ENCODE measurements around the gene B3GAT1.
A peak's percentile ranks its signal among the peaks of the same experiment; 100 is the strongest.

Gene B3GAT1

DNA sequence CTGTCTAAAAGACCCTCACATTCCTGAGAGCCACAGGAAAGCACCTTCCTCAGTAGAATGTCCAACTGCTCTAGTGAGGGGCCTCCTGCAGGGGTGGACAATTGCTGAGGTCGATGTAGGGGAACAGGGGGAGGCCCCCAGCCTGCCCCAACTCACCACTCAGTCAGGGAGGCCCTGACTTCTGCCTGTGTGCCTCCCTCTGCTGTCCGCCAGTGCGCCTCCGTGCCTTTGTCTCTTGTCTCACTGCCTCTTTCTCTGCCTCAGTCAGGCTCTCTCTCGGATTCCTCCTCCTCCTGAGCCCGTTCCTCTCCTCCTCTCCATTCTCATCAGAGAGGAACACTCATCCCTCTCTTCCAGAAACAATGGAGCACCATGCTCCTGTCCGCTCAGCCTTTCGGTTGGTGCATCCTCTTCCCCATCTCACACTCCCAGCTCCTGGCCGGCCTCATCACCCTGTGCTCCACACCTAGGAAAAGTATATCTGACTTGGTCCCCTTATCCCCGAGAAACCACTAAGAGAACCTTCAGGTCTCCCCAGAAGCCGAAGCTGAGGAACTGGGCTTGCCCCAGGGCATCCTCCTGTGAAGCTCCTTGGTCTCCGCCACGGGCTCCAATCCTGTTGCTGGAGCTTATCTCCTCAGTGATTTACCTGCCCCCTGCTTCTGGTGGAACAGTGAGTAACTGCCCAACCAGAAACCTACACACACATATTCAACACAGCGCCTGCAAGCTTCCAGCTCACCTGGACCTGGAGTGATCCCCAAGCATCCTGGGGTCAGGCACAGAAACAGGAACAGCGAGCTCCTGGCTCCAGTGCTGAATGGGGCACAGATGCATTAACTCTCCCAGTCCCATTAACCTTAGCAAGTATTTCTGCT is 2.3 kb downstream of the B3GAT1 start:
- peak; percentile 52 for DNase-seq (ENCODE audit: low spot score)

DNA sequence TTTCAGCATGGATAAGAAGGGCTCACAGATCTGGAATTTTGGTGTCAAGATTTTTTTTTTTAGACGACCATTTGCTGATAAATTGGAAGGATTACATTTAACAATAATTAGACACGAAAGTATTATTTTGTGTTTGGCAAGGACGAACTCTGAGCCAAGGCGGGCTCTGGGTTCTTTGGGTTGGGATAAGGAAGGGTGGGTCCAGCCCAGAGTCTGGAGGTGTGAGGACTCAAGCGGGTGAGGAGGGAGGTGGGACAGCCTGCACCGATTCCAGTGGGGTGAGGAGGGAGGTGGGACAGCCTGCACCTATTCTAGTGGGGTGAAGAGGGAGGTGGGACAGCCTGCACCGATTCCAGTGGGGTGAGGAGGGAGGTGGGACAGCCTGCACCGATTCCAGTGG is 4.1 kb downstream of the B3GAT1 start:
- DNase-seq (ENCODE audit: low spot score), result no peak

DNA sequence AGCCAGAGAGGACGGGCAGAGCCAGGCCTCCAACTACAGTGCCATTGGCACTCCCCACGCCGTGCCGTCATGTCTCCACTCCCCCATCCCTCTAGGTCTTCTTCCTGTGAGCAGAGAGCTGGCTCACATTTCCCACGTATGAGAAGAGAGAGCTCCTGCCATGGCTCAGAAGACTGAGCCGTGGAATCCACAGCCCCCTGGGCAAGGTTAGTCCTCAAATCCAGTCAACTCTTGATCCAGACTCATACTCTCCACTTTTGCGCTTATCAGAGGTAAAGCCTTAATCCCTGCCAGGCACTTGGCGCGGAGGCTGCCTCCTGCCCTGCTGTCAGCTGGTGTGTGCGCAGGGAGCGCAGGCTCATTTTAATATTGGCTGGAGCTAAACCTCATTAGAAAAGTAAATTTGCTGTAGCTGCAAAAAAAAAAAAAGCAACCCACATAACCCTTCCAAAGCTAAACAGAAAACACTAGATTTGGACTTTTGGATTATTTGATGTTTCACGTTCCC is 4.7 kb downstream of the B3GAT1 start:
- peak; percentile 33 for DNase-seq (ENCODE audit: low spot score)

DNA sequence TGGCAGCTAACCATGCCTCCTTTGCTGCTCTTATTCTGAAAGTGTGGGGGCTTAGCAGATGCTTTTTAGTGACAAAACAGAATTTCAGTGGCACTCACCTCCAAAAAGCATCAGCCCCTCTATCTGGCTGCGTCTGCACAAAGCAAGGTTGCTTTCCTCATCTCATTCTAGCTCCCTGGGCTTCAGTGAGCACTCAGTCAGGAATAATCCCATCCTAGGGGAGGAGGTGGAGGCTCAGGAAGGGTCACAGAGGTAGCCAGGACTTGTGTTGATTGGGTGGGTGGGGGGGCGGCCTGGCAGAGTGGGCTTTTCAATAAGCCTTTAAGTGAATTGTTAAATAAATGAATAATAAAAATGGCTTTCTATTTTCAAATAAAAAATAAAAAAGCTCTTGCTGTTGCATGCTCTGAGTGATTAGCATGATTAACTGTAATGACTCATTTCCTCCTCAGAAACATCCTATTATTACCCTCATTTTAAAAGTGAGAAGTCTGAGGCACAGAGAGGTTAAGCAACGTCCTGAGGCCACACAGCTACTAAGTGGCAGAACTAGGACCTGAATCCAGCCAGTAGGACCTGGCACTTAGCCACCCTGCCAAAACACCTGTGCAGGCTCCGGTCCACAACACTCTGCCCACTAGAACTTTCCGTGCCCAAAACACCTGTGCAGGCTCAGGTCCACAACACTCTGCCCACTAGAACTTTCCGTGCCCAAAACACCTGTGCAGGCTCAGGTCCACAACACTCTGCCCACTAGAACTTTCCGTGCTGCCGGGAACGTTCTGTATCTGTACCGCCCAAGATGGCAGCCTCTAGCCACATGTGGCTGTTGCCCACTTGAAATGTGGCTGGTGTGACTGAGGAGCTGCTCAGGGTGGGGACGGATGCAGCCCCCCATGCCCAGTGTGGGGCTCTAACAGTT is 5.5 kb downstream of the B3GAT1 start:
- no peak for DNase-seq (ENCODE audit: low spot score)

DNA sequence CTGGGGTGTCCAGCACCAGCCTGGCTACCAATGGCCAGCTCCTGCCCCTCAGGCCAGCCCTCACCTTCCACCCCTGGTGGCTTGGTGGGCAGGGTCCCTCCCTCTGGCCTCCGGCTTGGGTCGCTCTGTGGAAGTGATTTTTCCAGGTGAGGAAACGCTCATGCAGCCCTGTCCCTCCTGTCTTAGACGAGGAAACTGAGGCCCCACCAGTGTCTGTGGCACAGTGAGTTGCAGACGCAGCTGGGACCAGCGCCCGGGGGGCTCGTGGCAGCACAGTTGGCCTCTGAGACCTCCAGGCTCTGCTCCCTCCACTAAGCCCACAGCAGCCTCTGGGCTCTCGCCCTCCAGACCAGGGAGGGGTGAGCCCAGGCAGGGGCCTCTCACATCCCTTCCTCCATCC is 6.2 kb downstream of the B3GAT1 start:
- no peak for DNase-seq (ENCODE audit: low spot score)

DNA sequence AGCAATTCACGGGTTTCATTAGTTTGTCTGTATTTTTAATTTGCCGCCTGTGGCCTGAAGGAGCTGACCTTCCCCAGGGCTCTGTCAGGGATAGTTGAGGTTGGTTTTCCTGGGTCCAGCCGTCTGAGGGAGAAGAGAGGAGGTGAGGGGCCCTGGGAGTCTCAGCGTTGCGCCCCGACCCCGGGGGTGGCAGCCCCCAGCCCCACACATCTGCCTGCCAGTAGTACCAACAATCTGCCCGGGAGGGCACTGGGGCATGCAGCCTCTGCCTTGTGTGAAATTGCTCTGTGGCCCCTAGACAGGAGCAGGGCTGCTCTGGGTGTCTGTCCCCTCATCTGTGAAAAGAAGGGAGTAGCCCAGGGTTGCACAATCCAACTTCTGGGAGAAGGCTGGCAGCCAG is 6.6 kb downstream of the B3GAT1 start:
- no peak for DNase-seq (ENCODE audit: low spot score)

DNA sequence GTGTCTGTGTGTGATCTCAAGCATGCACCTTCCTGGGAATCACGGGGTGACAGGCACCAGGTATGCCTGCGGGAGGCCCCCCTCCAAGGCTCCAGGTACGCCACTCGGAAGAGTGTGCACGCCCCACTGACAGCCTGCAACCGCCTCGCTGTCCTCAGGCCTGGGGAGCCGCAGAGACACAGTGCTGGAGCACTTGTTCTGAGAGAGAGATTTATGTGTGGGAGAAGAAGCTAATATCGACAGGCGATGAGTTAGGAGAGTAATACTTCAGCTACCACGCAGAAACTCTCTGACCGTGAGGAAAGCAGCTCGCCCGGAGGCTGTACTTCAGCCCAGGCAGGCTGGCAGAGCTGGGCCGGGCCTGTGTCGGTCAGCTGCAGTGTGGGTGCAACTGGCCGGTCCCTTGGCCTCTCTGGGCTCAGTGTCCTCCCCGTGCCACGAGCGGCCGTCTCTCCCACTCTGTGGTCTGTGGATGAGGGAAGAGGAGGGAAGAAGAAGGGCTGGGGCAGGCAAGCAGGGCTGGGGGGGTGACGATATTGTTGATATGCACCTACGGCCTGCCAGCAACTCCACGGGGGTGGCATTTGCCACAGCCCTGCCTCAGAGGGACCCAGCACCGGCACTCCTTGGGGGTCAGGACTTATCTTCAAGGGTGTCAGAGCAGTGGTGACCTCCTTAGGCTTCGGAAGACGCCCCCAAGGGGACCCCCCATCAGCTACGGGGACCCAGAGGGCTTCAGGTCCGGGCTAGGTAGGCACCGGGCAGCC is 7.3 kb downstream of the B3GAT1 start:
- no peak for DNase-seq (ENCODE audit: low spot score)

DNA sequence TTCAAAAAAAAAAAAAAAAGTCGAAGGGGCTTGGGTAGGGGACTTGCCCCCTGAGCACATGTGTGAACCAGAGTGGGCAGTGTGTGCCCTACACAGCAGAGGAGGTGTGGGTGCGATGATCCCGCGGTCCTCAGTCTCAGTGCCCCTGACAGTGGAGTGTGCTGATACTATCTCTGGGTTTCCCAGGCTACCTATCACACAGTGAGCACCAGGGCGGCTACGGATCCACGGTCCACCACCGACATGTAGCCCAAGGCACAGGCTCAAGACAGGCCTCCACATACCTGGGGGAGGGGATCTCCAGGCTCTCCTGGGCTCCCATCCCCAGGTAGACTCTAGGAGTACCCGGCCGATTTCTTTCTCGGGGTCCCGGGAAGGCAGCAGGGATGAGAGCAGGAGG is 9.1 kb downstream of the B3GAT1 start:
- DNase-seq (ENCODE audit: low spot score), result no peak

DNA sequence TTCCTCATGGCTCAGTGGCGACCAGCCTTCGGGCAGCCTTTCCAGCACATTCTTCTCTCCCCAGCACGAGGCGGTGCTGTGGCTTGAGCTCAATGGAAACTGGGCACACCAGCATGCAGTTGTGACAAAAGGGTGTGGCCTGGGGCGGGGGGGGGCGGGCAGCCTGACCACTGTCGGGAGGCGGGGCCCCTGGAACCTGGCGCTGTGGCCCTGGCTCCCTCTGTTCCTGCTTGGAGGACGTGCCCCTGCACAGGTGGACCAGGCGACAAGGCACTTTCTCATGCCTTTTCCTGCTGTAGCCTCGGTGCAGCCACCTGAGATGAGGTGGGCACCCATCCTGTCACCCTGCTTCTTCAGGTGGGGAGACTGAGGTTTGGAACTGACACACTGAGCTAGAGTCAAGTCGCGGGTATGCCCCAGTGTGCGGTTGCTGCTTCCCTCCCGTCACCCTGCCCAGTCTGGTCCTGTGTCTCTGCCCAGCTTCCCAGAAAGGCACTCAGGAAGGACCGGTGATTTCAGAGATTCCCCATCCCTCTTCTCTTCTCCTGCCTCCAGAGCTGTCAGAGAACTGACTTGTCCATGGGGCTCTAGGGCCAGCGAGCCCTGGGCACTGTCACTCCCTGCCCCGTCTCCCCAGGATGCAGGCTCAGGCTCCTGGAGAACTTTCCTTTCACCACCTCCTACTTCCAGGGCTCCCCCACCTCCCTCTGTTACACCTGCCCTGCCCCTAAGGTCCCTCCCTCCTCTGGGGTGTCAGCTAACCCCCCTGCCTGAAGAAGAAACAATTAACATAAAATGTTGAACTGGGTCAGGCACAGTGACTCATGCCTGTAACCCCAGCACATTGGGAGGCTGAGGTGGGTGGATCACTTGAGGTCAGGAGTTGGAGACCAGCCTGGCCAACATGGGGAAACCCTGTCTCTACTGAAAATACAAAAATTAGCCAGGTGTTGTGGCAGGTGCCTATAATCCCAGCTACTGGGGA is 9.9 kb downstream of the B3GAT1 start:
- DNase-seq (ENCODE audit: low spot score), result no peak

DNA sequence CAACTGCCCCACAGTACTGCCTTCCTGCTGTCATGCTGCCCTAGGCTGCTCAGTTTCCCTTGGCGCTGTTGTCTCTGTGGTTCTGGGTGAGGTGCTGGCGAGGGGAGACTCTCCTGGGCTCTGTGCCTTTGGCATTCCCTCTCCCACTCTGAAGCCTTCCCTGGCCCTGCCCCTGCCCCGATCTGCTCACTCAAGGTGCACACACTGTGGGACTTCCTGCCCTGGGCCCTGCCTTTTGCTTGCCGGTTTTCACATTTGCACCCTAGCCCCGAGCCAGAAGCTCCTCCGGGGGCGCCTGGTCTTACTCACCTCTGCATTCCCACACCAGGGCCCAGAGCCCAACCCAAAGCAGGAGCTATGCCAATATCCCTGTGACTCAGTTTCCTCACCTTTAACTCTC is 12.0 kb downstream of the B3GAT1 start:
- DNase-seq (ENCODE audit: low spot score), result no peak

DNA sequence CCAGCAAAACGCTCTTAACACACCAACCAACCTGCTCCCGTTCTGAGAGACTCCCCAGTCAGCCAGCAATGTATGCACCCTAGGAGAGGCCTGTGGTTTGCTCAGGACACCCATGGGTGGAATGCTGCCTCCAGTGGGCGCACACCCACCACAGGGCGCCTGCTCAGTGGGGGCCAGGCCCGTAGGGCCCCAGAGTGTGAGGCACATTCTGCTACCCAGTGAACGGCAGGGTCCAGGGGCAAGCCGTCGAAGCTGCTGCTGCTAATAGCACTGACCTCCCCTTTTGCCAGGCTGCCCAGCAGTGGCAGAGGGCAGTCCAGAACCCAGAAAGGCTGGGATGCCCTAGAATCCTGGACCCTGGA is 12.8 kb downstream of the B3GAT1 start:
- no peak for DNase-seq (ENCODE audit: low spot score)

DNA sequence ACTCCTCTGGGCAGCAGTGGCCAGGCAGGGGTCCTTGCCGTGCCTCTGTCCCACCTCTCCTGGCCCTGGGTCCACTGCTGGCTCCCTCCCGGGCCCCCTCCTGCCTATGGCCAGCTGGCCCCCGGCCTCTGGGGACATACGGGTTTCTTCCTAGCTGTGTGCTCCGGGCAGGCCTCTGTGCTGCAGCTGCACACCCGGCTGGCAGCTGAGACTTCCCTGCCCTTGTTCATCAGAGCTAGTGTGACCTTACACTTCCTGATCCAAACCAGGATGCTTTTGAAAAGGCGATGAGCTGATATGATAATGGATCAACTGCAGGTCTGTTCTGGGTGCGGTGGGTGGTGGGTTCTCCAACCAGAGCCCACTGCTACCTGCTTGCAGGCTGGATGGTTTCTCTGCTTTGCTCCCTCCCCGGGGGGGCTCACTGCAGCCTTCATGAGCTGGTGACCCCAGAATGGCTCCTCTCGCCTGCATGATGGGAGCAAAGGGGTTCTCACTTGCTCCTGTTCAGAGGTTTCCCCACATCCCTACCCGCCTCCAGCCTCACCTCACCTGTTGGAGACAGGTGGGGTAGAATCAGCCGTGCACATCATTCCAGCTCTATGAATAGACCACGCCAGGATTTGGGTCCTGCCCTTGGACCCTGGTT is 13.3 kb downstream of the B3GAT1 start:
- peak; percentile 70 for DNase-seq (ENCODE audit: low spot score)

DNA sequence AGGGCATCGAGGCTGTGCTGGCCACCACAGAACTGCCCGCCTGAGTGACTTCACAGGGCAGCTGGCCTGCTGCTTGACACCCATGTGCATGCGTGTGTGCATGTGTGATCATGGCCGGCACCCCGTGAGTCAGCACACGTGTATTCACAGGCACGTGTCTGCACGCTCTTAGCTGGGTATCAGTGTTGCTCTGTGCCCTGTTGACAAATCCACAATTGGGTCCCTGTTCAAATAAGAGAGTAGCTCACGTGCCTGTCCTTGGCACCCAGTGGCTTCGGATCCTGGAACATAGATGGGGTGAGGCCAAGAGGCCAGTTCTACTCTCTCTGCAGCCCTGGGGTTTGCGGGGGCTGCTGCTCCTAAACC is 14.0 kb downstream of the B3GAT1 start:
- peak; percentile 85 for DNase-seq (ENCODE audit: low spot score)

DNA sequence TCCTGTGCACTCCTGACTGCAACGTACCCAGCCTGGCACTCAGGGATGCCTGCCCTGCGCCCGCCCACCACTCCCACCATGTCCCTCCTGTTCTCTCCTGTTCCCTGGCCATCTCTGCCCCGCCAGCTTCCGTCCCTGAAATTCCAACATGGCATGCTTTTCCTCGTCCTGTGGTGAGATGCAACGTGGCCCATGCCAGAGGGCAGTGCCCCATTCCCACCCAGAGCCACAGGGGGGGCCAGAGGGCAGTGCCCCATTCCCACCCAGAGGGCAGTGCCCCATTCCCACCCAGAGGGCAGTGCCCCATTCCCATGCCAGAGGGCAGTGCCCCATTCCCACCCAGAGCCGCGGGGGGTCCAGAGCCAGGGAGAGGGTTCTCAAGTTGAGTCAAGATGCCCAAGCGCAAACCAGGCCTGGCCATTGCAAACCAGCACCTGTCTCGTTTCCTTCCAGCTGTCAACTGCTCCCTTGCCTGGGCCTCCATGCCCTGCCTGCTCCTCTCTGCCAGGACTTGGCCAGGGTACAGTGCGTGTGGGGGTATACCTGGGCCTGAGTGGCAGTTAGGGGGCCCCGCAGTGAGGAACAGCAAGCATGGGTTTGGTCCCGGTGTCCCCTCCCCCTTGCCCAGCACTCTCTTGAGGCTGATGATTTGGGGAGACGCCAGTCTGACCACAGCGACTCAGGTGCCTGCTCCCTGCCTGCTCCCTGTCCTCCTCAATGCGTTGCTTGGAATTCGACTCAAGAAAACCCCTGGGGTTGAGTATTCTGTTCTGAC is 14.6 kb downstream of the B3GAT1 start:
- no peak for DNase-seq (ENCODE audit: low spot score)

DNA sequence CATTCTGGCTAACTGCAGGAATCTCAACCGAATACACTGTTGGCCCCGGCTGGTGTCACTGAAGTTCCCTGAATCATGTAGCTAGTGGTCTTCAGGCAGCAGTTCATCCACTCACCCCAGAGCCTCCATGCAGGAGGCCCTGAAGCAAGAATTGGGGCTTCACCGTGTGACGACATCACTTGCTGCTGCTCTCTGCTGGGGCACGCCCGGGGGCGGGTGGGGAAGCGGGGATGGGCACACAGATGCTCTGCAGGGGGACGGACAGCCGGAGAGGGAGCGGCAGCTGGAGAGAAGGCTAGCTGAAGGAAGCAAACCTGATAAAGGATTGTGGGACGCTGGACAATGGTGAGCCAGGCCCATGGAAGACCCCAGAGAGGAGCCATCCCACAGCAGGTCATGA is 17.0 kb downstream of the B3GAT1 start:
- no peak for DNase-seq (ENCODE audit: low spot score)

DNA sequence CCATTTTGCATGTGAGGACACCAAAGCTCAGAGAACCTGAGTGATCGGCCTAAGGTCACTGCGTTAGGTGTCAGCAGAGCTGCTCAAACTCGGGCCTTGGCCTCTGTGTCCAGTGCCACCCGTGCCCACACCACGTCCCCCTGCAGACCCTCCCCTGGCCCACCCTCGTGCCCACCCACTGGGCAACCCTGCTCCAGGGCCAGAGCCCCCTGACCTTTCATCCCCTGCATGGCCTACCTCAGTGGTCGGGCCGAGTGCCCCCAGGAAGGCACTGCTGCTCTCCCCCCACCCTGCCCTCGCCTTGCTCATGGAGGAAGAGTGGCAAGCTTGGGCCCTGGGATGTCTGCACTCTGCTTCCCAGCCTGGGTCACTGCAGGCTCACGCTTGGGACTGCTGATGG is 17.7 kb downstream of the B3GAT1 start:
- no peak for DNase-seq (ENCODE audit: low spot score)

DNA sequence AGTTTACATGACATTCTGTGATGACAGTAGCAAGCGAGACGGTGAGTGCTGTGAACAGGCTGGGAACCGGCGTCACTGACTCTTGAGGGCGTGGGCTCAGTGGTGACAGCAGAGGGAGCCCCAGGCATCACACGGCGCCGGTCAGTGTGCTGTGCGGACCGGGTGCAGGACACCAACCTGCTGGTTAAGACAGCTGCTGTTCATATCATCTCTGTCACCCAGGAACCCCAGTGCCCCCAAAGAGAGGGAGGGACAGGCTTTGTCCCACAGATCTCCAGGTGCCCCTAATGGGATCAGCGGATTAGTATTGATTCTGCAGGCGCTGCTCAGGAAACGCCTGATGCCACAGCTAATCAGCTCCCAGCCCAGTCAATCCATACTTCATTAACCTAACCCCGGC is 18.4 kb downstream of the B3GAT1 start:
- DNase-seq (ENCODE audit: low spot score), result peak; percentile 74

DNA sequence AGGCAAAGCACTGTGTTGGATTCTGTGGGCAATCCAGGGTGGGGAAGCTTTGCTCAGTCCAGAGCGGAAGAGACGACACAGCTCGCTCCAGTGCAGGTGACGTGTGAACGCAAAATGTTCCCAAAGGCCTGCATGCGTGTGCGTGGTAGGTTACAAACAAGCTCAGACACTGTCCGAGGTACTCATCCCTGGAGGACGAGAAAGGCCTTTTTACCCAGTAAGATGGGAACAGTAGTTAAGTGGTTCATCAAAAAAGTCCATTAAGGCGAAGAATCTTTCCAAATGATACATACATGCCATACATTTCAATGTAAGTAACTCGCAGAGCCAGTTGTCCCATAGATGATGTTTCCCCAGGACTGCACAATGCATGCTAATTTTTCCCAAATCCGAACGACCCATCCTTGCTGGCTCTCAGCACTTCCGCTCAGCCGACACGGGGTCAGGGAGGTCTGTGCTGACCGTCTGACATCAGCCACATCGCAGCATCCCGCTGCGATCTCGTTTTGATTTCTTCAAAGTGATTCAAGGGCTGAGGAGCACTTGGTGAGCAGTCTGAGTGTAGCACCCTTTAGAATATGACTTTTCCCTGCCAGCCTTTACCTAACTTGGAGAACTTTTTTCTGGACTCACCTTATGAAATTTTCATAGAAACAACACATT is 19.0 kb downstream of the B3GAT1 start:
- no peak for DNase-seq (ENCODE audit: low spot score)

DNA sequence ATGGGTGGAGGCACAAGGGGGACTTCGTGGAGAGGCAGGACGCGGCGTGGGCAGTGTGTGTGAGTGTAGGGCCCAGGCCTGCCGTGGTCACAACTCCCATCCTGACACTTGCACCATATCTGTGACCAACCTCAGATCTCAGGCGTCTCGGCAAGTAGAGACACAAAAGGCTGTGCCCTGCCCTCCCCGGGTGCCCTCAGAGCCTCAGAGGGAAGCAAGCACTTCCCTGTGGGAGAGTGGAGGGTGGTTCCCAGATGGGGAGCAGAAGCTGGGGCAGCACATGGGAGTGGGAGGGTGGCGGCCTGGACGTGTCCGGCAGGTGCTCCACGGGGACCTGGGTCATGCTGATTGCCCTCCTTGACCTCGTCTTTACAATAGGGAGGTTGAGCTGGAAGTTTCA is 20.4 kb downstream of the B3GAT1 start:
- no peak for DNase-seq (ENCODE audit: low spot score)
